ENCODE measurements around the gene PTPN14. TPM values are rescaled to one million over a fixed set of nuclear protein-coding genes. Genes with fewer than 3 reads are reported as not detected.

Gene PTPN14
- total RNA-seq, 1 experiment from 2014 or later = 76.4 TPM

DNA sequence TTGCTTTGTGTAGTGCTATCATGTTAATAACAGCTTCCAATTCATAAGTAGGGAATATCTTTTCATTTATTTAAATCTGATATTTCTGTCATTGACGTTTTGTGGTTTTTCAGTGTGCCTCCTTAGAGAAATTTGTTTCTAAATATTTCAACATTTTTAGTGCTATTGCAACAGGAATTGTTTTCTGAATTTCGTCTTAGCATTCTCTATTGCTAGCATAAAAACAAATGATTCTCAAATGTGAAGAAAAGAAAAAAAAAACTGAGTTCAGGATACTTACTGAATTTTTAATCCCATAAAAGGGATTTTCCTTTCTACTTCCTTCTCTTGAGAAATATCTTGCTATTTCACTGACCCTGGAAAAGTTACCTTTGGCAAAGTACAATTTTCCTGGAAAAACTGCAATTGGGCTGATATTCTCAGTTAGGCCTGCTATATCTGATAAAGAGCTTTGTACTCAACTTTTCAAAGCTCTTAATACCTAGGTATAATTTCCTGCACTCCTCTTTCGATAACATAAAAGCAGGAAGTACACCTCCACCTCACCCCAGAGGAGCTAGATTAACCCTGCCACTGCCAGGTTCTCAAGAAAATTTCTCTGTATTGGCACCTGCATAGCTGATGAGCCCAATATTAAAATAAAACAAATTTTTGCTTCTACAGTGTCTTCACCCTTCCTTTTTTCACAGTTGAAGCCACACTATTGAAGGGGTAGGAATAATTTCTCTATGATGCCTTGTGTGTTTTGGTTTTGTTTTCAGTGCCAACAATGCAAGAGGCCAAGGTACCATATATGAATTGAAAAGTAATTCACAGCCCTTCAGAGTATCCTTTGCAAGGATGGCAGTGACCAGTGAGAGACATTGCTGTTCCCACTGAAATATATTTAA, 35.6 kb downstream of the PTPN14 start:
- H2BK120ac ChIP-seq (ENCODE audit: low read depth, low read length, poor library complexity, severe bottlenecking) = no peak overlapping the region
- no peak for DNase-seq
- peaks cover 4% of the 10 kb centered on the region for H3K4me1 ChIP-seq (ENCODE audit: insufficient read depth, low read length)
- Mint-ChIP-seq H3K4me3 (no peak overlapping the region), H3K27ac (no peak overlapping the region), H3K9me3 (peaks cover 10 to 15% of the 10 kb centered on the region in 2 experiments), H3K4me1 (peaks cover 48 to 49% of the 10 kb centered on the region in 2 experiments), H3K36me3 (ENCODE audit: insufficient read depth in 1 of 3, low read depth in 3 of 3) (peaks cover 12 to 16% (median 16%) of the 10 kb centered on the region in 3 experiments; a peak in 6 of 7 replicates), H3K27me3 (ENCODE audit: low read depth) (no peaks in the 10 kb centered on the region)
- H3K27me3 ChIP-seq (ENCODE audit: insufficient read depth, low read length) = no peaks in the 10 kb centered on the region
- H3K23me2 ChIP-seq (ENCODE audit: insufficient read length, low read depth, low read length, poor library complexity, severe bottlenecking) = no peaks in the 10 kb centered on the region
- H3K23ac ChIP-seq (ENCODE audit: insufficient read length, low read depth, low read length) = no peak overlapping the region
- H3K9me3 ChIP-seq (ENCODE audit: control insufficient read depth, low read depth, low read length) = peaks cover 2% of the 10 kb centered on the region
- no peak overlapping the region for H3K9ac ChIP-seq (ENCODE audit: extremely low read depth, insufficient read length, low read length)
- WGBS (ENCODE audit: extremely low coverage, insufficient read length, low lambda C conversion rate) = no CpG with 5 or more reads among the region's 3 CpGs
- H4K91ac ChIP-seq (ENCODE audit: insufficient read length, low read depth, low read length) = no peak overlapping the region
- no peak overlapping the region for H2BK20ac ChIP-seq (ENCODE audit: low read depth, low read length, poor library complexity, severe bottlenecking)
- no peak overlapping the region for H3K18ac ChIP-seq (ENCODE audit: insufficient read length, low read depth, low read length)
- no peak overlapping the region for H3K4ac ChIP-seq (ENCODE audit: low read depth, low read length)
- no peak overlapping the region for H2BK15ac ChIP-seq (ENCODE audit: low read depth, low read length)
- H4K8ac ChIP-seq (replicated peaks; ENCODE audit: insufficient read length, low read depth, low read length) = no peak overlapping the region
- H2AK5ac ChIP-seq (ENCODE audit: insufficient read length, low read length) = no peak overlapping the region
- TF ChIP-seq, protein P1, sequence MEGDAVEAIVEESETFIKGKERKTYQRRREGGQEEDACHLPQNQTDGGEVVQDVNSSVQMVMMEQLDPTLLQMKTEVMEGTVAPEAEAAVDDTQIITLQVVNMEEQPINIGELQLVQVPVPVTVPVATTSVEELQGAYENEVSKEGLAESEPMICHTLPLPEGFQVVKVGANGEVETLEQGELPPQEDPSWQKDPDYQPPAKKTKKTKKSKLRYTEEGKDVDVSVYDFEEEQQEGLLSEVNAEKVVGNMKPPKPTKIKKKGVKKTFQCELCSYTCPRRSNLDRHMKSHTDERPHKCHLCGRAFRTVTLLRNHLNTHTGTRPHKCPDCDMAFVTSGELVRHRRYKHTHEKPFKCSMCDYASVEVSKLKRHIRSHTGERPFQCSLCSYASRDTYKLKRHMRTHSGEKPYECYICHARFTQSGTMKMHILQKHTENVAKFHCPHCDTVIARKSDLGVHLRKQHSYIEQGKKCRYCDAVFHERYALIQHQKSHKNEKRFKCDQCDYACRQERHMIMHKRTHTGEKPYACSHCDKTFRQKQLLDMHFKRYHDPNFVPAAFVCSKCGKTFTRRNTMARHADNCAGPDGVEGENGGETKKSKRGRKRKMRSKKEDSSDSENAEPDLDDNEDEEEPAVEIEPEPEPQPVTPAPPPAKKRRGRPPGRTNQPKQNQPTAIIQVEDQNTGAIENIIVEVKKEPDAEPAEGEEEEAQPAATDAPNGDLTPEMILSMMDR (conservative IDR thresholded peaks at IDR 0.05) = no peak
- H3T11ph ChIP-seq (ENCODE audit: low read length) = no peak overlapping the region
- no peak overlapping the region for H3K4me2 ChIP-seq (ENCODE audit: insufficient read depth, insufficient read length, low read length)
- peaks cover 5% of the 10 kb centered on the region for H3K79me1 ChIP-seq (ENCODE audit: insufficient read depth, low read depth, low read length, poor library complexity, severe bottlenecking)
- no peaks in the 10 kb centered on the region for H4K20me1 ChIP-seq (ENCODE audit: control insufficient read depth, insufficient read depth, insufficient read length)
- H3K14ac ChIP-seq (ENCODE audit: insufficient read depth, low read length) = no peak overlapping the region
- H4K5ac ChIP-seq (ENCODE audit: insufficient read length, low read depth, low read length) = no peak overlapping the region
- peaks cover 10% of the 10 kb centered on the region; the same call in 1 of the 2 replicates for H3K79me2 ChIP-seq (ENCODE audit: insufficient read depth, low read length)
- no peak overlapping the region for H3K27ac ChIP-seq (ENCODE audit: insufficient read length, low read depth, low read length)
- no peak overlapping the region for H2AFZ ChIP-seq (ENCODE audit: low read length)
- no peak overlapping the region for H2BK5ac ChIP-seq (ENCODE audit: insufficient read length, low read length)
- no peak overlapping the region for H2BK12ac ChIP-seq (ENCODE audit: insufficient read length, low read depth, low read length)
- no peak overlapping the region for H3K56ac ChIP-seq (ENCODE audit: insufficient read length, low read depth, low read length)
